ENCODE measurements around the gene ACOX3.
"Not testable (repeated sequence)": the region's sequence is repeated elsewhere in the genome, so short reads cannot be mapped to it uniquely, and the experiment has no call there.

The ACOX3 gene

DNA sequence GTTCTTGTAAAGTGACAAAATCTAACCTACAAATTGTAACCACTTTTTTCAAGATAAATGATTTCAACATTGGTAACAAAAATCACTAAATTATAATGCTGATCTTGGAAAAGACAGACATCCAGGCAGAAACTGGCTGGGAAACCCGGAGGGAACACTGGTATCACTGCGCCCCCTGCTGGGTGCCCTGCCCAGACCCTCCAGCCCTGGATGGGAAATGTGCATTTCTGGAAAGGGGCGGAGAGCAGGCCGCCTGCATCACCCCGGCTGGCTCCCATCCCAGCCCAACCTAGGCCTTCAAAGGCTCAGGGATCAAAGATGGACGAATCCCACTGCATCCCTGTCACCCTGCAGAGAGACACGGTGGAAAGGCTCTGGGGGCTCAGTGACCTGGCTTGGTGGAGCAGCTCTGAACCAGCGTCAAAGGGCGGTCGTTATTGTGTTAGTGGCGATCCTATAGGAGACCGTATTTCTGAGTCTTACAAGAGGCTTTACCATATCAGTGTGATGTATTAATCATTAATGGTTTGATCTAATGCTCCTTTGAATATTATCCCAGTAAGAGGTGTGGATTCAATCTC is 37.3 kb downstream of the ACOX3 start:
- DNase-seq = no peak

DNA sequence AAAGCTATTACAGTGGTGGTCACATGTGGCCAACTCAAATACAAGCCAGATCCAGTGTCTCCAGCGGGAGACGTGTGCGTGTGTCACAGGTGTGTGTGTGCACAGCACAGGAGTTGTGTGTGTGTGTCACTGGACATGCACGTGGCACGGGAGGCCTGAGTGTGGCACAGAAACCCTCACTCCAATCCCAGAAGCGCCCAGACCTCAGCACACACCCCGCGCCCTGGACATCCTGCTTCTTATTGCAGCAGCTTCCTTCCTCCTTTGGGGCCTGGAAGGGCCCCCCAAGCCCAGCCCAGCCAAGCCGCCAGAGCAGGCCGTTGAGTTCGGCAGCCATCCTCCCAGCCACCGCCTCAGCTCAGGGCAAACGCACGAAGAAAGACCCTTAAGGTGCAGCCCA is 37.9 kb downstream of the ACOX3 start:
- no peak for DNase-seq

DNA sequence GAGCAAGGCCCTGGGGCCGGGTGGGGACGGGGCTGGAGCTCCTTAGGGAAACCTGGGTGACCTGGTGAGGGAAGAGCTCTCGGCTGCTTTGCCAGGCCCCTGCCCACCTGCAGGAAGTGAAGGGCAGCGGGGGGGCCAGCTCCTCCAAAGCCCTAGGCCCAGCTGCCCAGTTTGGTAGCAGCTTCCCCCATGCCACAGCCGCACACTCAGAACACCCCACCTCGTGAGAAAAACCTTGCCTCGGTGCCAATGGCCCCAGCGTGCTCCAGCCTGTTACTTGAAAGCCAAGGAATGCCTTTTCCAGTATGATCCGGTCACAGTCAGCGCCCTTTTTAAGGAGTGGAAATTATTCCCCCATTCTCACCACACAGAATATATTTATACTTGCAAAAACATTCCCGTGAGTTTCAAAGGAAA is 38.3 kb downstream of the ACOX3 start:
- no peak for DNase-seq

DNA sequence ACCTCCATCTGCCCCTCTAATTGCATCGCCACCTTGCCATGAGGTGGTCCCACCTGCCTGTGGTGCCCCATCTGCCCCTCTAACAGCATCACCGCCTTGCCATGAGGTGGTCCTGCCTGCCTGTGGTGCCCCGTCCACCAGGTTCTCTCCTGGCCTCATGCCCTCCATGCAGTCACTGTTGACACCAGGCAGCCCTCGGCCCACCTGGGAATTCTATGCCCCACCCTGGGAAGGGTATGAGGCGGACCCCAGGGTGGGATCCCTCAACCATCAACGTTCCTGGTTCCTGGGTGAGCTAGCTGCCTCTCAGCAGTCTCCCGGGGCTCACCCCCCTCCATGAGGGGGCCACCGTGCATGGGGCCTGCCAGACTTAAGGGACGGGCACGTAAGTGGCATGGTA is 38.9 kb downstream of the ACOX3 start:
- DNase-seq = no peak

DNA sequence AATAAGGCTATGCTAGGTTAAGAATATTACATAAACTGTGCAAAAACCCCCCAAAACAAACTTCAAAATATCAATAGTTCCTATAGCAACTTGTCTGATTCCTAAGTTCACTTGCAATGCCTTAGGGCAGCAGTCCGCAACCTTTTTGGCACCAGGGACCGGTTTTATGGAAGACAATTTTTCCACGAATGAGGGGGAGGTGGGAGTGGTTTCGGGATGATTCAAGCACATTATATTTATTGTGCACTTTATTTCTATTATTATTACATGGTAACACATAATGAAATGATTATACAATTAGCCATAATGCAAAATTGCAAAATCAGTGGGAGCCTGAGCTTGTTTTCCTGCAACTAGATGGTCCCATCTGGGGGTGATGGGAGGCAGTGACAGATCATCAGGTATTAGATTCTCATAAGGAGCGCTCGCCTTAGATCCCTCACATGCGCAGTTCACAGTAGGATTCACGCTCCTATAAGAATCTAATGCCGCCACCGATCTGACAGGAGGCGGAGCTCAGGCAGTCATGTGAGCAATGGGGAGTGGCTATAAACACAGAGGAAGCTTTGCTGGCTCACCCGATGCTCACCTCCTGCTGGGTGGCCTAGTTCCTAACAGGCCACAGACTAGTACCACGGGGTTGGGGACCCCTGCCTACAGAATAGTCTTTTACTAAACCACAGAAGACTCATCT is 39.7 kb downstream of the ACOX3 start:
- DNase-seq = no peak

DNA sequence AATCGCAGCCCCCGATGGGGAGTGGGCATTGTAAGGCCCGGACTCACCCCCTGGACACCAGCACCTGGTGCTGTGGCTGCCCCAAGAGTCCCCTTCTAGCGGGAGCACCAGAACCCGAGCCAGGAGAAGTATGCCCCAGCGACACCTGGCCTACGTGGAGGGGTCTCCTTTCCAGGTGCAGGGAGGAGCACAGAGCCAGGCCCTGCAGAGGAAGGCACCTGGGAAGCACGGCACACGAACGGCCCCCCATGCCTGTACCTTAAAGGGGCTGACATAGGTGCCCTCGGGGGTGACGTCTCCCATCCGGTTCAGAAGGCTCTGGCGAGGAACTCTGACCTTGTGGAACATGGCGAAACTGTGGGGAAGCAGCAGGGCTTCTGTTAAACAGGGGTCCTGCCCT is 41.2 kb downstream of the ACOX3 start:
- DNase-seq = no peak

DNA sequence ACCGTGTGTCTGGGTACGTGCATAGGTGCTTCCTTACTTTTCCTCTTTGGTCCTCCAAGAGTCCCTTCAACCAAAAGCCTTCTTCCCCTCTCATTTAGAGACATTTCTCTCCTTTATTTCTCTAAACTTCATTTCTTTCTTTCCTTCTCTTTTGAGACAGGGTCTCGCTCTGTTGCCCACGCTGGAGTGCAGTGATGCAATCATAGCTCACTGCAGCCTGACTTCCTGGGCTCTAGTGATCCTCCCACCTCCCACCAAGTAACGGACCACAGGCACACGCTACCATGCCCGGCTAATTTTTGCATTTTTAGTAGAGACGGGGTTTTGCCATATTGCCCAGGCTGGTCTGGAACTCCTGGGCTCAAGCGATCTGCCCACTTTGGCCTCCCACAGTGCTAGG is 42.2 kb downstream of the ACOX3 start:
- no peak for DNase-seq

DNA sequence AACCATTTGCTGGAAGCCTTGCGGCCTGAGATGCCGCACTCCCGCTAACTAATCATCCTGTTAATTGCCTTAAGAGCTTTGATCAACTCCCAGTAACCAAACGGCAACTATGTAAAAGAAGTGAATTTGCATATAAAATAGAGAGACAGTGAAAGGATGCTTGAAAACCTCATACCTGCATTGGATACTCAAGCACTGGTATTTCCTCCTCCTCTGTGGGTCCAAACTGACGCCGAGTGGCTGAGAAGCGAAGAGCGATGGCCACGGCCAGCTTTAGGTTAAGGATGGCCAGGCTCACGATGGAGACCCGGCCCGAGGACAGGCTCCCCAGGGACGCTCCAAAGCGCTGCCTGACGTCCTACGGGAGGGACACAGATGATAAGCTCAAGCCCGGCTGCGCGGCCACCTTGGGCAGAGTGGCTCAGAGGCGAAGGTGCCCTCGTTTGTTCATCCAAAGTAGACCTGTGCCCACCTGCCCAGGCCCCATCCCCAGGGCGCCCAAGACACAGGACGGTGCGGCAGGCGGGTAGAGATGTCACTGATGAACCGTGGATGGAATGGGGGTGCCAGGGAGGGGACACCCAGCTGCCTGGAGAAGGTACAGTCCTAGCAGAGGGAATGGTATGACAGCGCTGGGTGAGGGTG is 43.6 kb downstream of the ACOX3 start:
- DNase-seq = no peak

DNA sequence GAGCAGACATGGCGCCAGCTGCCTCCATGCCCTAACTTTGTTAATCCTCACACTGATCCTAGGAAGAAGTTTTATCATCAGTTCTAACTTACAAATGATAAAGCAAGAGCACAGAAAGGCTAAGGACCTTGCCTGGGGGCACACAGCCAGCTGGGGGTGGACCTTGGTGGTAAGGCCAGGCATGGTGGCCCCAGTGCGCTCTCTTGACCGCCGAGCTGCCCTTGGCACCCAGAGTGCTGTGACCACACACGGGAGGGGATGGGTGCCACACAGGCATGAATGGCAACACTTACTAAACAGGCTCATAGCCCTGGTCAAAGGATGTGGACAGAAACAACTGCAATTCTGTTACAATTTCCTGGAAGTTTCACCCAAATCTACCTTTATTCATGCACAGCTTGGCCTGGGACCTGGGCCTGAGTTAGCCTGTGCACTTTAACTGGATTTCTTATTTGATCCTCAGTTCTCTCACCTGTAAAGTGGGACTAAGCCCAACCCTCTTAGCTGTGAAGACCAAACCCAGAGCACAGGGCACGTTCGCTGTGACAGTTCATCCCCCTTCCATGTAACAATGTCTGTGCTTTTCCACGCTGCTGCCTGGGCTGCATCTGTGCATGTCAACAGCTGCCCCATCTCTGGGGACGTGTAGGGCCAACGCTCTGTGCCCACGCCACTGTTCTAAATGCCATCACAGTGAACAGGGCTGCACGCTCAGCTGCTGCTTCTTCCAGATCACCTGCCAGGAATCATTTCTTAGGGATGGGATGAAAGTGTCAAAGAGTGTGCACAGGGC is 44.8 kb downstream of the ACOX3 start:
- no peak for DNase-seq

DNA sequence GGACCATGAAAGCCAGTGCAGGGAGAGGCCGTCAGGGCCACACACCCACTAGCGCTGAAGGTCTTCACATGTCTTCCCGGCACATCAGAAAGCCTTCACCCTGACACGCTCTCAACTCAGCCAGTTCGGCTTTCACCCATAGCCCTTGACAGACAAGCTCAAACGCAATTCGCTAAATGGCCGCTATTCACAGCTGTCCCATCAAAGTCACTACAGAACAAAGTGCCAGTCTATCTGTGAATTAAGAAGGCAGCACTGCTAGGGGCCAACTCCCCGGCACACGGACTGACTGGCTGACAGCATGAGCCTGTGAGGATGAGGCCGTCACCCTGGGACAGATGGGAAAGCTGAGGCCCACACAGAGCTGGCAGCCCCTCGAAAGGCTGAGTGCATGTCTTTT is 45.7 kb downstream of the ACOX3 start:
- DNase-seq = no peak

DNA sequence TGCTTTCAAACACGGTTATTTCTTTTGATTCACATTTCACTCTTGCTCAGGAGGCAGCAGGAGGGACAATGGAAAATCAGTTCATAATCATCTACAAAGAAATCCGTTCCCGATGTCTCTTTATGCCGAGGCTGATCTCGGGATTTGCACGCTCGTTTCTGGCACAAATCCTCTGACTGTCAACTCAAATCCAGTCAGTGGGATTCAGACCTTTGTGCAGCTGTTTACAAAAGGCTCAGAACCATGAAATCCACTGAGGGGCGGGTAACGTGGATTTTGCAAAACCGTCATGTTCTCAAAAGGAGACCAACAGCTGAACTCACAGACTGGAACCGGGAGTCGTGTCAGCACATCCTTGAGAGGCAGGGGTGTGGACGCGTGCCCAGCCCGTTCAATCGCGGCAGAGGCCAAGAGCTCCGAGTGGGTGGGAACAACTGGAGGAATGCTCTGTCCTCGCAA is 46.4 kb downstream of the ACOX3 start:
- DNase-seq = no peak

DNA sequence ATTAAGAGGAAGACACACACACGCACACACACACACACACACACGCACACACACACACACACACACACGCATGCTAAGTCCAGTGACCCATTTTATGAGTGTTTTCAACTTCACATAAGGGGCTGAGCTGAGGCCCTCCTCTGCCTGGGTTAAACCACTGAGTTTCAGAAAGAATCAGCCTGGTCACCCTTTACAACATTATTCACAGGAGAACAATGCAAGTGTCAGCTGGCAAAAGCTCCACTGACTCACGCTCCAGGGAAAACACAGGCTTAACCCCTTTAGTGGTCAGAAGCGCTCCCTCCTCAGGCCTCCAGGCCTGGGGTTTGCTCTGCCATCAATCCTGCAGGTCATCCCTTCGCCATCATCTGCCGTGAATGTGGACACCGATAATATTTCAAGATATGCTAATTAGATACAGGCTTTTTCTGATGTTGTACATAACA is 46.9 kb downstream of the ACOX3 start:
- no peak for DNase-seq

DNA sequence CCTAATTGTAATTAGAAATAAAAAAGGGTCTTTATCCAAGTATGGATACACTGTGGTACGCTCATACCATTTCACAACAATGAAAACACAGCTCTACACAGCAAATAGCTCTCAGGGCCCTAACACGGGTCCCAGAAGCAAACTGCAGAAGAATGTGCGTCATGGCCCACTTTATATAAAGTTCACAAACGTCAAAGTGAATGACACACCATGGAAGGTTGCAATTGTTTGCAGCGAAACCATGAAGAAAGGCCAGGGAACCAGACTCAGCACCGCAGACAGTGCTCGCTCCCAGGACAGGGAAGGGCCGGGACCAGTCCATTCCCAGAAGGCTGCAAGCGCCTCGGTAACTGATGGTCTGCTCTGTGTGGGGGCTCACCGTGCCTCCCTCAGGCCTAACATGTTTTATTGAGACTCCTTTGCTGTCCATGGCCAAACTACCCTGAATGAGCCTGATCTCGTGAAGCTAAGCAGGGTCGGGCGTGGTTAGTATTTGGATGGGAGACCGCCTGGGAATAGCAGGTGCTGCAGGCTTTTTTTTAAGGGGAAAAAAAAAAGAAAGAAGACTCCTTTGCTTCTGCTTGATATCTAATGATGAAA is 47.8 kb downstream of the ACOX3 start:
- no peak for DNase-seq

DNA sequence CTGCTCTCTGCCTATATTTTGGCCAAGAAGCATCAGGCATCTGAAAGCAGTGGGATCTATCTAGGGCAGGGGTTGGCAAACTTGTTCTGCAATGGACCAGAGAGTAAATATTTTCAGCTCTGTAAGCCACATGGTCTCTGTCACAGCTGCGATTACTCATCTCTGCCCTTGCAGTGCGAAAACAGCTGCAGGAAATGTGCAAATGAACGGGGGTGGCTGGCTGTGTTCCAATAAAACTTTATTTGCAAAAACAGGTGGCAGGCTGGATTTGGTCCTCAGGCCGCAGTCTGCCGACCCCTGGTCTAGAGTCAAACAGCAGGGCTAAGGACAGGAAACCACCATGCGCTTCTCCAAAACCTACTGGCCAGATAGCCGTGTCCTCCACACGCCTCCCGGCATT is 48.6 kb downstream of the ACOX3 start:
- no peak for DNase-seq

DNA sequence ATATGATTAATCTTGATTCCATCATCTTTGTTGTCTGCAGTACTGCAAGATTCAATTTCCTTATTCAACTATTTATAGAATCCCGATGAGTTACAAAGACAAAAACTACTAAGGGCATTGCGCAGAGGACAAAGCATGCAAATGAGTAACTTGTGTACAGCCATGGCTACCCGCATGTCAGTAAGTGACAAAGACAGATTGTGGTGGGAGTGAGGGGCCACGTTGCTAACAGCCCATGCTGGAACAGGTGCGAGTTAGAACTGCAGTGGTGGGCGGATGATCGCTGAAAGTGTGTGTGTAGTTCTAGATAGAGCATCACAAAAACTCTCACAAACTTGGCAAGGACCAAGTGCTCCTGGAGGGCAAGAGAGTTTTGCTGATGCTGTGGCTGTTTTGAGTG is 49.5 kb downstream of the ACOX3 start:
- no peak for DNase-seq

DNA sequence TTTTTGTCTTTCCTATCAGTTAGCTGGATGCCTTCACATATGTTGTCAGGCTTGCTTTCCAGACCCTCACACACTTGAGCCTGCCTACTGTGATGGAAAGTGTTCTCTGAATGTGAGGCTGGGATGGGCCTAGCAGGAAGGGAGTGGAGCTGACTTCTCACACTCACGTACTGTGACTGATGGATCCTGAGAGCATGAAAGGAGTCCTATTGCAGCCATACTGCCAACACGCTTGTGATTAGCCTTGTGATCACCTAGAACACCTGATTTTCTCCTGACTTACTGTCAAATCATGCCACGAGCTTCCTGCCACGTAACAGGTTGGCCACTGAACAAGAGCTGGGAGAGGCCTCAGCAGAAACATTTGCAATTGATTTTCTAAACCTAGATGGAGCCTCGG is 49.9 kb downstream of the ACOX3 start:
- DNase-seq = no peak

DNA sequence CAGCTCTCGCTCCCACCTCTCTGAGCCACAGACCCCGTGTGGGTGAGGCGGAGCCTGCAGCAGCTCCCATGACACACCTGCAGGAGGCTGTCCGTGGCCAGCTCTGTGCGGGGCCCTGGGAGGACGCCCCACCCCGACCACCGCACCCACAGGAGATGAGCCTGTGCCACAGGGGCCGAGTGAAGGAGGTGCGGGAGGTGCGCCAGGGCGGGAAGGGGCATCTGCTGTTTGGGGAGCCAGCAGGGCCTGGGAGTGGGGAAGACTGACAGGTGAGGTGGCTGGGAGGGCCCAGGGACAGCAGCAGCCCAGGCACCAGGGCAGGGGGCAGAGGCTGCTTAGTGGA is 52.0 kb downstream of the ACOX3 start:
- no peak for DNase-seq

DNA sequence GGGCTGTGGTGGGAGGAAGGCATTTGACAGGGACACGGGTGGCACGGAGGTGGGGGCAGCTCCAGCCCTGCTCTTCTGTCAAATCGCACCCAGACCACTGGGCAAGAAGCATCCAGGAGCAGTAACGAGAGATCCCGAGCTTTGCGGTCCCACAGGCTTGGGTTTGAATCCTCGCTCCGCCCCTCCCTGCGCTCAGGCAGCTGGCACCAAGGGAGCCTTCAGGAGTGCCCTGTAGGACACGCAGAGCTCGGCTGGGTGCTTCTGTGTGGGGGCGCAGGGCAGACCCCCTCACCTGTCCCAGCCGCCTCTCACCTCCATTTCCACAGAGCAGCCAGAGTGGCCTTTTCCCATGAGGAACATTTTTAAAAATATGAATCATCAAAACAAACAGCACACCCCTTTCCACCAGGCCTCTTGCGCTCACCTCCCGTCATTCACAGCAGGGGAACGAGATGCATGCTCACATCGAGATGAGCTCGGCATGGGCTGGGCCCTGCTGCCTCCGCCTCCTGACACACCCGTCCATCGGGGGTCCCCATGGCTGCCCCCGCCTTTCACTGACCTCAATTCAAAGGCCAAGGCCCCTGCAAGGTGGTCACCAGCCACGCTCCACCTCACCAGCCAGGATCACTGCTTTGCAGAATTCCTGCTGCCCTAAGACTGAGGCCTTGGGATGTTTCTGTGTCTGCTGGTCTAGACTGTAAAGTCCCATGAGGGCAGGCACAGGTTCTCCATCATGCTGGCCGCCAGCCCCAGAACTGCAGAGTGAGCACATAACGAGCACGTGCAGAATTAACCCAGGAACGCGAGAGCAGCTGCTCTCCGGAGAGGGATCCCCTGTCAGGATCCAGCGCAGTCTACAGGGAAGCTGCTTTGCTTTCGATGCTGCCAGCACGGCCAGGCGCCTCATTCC is 52.7 kb downstream of the ACOX3 start:
- DNase-seq = no peak

DNA sequence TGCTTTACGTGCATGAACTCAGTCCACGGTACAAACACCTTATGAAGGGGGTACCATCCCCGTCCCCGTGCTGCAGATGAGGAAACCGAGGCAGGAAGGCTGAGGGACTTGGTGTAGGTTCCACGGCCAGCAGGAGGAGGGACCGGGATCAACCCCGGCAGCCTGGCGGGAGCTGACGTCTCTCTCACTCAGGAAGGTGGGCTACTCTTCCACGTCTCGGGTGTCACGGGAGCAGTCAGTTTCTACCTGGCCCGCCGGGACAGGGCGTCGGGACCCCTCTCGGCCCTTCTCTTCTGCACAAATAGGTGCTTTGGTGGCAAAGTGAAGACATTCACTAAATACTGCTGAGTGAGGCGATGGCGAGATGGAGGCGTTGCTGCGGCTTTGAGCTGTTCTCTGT is 53.3 kb downstream of the ACOX3 start:
- DNase-seq = no peak

DNA sequence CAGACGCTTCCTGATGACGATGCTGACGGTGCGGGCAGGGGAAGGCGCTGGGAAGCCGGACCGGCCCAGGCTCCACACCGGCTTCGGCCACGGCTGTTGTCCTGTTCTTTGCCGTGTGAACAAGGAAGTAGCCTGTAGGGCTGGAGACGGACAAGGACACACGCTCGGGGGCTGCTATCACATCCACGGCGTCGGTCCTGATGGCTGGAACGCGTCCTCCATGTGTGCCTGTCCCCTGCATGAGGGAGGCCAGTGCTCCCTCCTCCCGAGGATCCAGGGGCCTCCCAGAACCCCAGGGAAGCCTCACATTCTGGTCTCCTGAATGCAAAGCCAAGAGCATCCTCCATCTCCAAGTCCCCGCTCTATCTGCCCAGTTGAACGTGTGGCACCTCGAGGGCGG is 53.8 kb downstream of the ACOX3 start:
- no peak for DNase-seq

DNA sequence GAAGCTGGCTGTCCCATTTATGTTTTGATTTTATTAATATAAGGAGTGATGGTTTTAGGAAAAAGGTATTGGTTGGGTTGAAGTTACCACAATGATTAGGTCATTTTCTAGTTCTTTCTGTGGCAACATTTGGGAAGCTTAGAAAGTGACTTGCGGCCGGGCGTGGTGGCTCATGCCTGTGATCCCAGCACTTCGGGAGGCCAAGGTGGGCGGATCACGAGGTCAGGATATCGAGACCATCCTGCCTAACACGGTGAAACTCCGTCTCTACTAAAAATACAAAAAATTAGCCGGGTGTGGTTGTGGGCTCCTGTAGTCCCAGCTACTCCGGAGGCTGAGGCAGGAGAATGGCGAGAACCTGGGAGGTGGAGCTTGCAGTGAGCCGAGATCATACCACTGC is 54.4 kb downstream of the ACOX3 start:
- DNase-seq = not testable (repeated sequence)

DNA sequence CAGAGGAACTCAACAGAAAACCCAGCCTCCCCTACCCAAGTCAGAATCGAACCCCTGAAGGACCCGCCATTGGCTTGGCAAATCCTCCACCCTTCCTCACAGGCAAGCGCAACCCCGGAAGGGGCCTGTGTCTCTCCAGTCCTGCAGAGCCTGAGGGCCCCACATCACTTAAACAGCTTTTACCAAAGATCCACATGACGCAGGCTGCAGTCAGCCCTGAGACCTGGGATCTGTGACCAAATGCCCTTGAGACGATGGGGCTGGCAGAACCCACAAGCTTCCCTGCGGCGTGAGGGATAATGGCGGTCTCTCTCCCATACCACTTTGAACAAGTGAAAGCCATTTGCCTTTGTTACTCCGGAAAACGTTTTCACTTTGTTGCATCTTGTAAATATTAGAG is 54.9 kb downstream of the ACOX3 start:
- no peak for DNase-seq

Data from NCI-H446 treated with DMSO at 0.1 percent for 48 hours (cell line).